ENCODE measurements around the gene NKAIN1.
"Not testable (repeated sequence)": the region's sequence is repeated elsewhere in the genome, so short reads cannot be mapped to it uniquely, and the experiment has no call there.

DNA sequence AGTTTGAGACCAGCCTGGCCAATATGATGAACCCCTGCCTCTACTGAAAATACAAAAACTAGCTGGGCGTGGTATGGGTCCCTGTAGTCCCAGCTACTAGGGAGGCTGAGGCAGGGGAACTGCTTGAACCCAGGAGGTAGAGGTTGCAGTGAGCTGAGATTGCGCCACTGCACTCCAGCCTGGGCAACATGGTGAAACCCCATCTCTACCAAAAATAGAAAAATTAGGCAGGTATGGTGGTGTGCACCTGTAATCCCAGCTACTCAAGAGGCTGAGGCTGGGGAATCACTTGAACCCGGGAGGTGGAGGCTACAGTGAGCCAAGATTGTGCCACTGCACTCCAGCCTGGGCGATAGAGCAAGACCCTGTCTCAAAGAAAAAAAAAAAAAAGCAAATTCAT is 48.1 kb upstream of the NKAIN1 start:
- TF ChIP-seq, protein P1, sequence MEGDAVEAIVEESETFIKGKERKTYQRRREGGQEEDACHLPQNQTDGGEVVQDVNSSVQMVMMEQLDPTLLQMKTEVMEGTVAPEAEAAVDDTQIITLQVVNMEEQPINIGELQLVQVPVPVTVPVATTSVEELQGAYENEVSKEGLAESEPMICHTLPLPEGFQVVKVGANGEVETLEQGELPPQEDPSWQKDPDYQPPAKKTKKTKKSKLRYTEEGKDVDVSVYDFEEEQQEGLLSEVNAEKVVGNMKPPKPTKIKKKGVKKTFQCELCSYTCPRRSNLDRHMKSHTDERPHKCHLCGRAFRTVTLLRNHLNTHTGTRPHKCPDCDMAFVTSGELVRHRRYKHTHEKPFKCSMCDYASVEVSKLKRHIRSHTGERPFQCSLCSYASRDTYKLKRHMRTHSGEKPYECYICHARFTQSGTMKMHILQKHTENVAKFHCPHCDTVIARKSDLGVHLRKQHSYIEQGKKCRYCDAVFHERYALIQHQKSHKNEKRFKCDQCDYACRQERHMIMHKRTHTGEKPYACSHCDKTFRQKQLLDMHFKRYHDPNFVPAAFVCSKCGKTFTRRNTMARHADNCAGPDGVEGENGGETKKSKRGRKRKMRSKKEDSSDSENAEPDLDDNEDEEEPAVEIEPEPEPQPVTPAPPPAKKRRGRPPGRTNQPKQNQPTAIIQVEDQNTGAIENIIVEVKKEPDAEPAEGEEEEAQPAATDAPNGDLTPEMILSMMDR (IDR thresholded peaks at IDR 0.05): not testable (repeated sequence)
- TF ChIP-seq POLR2A (IDR thresholded peaks at IDR 0.05): not testable (repeated sequence)

Measured in ovary (tissue), 3 donors.